Iris pigment epithelial cell (primary cell): ENCODE results near the gene E2F2.

Experiments used
- DNase-seq: peaks from one replicate; pipeline ENCODE4 v3.0.0-alpha.2; 2011; ENCODE audit warnings: low read depth

E2F2 gene

DNA sequence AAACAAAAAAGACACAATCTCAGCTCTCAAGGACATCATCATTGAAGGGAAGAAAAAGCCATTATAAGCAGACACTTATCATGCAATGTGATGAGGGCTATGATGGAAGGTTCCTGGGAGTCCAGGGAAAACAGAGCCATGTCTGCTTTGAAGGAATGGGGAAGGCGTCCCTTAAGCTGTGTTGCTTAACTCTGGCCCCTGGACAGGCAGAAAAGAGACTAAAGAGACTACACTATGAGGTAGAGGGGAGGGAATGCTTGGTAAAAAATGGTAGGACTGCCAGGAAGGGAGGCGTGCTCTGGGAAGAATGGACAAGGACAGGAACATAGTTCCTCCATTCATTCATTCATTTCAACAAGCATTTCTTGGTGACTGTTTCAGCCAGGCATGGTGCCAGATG, 68.3 kb downstream of the E2F2 start:
- no peak for DNase-seq

DNA sequence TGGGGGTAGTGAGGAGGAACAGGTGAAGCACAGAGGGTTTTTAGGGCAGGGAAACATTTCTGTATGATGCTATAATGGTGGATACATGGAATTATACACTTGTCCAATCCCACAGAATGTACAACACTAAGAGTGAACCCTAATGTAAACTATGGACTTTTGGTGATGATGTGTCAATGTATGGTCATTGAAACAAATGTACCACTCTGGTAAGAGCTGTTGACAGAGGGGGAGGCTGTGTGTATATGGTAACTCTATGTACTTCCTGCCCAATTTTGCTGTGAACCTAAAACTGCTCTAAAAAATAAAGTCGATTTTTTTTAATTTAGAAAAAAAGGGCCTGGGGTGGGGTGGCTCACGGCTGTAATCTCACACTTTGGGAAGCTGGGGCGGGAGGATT, 70.0 kb downstream of the E2F2 start:
- DNase-seq = no peak

DNA sequence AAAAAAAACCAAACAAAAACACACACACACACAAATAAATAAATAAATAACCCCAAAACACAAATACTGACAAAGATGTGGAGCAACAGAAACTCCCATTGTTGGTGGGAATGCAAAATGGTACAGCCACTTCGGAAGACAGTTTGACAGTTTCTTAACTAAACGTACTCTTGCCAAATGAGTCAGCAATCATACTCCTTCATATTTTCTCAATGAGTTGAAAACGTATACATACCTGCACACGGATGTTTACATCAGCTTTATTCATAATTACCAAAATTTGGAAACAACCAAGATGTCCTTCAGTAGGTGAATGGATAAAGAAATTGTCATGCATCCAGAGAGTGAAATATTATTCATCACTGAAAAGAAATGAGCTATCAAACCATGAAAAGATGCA, 70.5 kb downstream of the E2F2 start:
- DNase-seq = no peak

DNA sequence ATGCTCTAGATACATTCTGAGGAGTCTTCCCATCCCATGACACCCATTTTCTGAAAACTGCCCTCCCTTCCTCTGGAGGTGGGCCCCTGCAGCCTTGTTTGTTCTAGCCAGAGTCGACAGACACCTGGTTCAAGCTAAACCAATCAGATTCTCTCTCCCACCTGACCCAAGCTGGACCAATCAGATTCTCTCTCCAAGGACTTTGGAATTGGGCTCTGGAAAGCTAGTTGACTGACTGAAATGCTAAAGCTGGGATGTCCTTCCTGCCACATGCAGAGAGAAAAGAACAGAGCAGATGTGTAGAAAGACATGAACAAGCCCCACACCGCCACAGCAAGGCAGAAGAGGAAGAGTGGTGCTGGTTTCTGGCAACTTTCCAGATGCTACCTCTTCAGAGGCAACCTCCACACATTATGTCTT, 71.7 kb downstream of the E2F2 start:
- no peak for DNase-seq
